SK-N-MC (cell line): Measurements from ENCODE around the gene INCENP.

Experiments used
- EZH2 ChIP-seq: fragments of 200-600 bp; sonication (generic); IDR thresholded peaks from one replicate; pipeline ENCODE4 v1.6.1; 2017; ENCODE audit warnings: antibody characterized with exemption
- POLR2AphosphoS5 ChIP-seq: IDR thresholded peaks from 2 replicates; pipeline ENCODE4 v1.6.1; 2012; ENCODE audit warnings: mild to moderate bottlenecking, low read depth, low read length, borderline replicate concordance

- TF ChIP-seq EZH2 (no peak), POLR2AphosphoS5 (no peak)
Observed at GRCh38 chr11:62157603-62158002, 33.8 kb downstream of the INCENP start.
